ENCODE data around the gene SNX20.

SNX20 gene

DNA sequence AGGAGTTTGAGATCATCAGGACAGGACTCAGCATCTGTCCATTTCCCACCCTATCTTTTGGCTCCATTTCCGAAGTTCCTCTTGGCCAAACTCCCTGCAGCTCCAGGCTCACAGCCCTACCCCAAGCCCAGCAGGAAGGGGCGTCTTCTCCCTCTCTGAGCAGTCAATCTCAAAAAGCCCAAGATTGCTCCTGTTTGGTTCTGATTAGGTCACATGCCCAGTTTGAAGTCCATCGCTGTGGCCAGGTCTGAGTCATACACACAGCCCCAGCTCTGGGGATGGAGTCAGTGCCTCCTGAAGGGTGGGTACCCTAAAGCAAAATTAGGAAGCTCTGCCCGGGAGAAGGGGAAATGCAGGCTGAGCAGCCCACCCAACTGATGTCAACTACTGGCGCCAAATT, 23.9 kb downstream of the SNX20 start:
- no peak for DNase-seq (ENCODE audit: low spot score)

DNA sequence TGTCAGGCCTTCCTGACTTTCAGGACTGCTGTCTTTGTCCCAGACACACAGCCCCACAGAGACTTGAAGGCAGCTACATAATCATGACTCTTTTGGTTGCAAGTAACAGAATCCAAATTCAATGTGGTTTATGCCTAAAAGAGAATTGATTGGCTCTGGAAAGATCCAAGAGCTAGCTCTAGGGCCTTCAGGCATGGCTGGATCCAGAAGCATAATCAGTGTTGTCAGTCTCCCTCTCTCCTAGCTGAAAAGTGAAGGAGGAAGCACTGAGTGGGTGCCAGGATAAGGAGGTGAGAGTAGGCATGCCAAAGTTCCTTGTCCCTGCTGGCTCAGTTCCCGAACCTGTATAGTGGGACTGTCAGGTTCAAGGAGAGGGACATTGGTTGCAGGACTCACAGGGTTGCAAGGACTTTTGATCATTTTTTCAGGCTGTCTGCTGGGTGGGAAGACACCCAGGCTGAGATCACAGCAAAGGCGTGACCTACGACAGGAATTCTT, 25.5 kb downstream of the SNX20 start:
- no peak for DNase-seq (ENCODE audit: low spot score)

DNA sequence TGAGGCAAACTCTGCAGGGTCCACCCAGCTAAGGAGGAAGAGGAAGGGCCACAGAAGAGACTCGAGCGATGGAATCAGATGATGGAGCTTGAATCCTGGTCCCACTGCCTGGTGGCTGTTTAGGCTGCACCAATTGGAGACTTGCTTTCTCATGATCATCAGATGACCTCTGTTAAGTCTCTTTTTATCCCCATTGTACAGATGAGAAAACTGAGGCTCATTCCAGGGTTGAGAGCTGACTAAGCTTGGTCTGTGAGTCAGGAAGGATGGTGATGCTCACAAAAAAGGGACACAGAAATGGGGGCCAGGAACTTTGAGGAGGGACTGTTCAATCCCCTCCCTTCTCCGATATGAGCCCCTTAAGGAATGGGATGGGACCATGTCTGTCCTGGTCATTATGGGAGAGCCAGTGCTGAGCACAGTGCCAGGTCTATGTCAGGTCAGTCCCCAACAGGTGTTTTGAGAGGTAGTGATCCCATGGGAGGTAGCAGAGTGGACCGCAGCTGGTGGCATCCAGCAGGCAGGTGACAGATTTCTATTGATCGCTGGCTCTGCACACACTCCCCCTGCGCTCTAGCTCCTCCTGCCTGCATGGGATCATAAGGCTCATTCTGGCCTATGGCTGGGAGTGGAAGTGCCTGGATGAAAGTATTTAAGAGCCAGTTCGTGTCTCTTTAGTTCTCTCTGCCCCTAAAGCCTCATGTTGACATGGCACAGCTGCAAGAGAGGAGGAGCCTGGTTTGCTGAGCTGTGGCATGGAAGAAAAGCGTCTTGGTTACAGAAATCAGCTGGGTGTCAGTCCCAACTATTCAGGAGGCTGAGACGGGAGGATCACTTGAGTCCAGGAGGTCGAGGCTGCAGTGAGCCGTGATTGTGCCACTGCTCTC, 27.2 kb downstream of the SNX20 start:
- no peak for DNase-seq (ENCODE audit: low spot score)

DNA sequence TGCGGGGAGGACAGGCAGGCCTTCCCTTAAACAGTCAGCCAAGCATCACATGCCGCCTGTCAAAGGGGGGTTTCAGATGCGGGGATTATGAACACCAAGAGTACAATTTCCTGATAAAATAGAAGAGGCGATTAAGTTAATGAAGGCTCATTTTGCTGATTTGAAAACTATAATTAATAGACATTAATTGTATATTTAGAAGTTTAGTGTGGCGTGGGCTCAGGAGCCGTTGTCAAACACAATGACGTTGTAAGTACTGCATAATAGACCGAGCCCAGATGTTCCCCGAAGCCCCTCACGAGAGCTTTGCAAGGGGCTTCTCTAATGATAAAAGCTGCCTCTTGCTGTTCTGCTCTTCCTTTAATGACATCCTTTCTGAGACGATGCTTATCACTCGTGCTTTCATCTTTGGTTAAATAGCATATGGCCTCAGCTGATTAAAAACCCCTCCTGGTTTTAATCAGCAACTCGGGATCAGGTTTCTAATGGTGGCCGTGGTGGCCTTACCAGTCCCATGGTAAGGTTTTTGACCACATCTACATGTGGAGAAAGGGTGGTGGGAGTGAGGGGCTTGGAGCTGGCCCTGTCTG, 28.2 kb downstream of the SNX20 start:
- no peak for DNase-seq (ENCODE audit: low spot score)

DNA sequence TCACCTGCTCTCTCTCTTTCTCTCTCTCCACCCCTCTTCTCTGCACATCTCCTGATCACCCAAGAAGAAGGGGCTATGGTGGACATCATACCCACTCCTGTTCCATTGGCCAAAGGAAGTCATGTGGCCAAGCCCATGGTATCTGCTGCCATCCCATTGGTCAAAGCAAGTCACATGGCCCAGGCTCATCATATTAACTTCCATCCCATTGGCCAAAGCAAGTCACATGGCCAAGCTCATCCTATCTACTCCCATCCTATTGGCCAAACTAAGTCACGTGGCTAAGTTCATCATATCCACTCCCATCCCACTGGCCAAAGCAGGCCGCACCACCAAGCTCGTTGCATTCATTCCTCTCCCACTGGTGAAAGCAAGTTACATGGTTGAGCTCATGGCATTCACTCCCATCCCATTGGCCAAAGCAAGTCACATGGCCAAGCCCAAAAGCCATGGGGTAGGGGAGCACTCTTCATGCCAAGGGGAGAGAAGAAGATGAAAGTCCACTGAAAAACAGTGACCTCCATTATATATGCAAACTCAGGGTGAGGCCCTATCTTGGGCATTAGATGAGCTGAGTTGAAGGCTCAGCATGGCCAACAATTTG, 29.2 kb downstream of the SNX20 start:
- DNase-seq (ENCODE audit: low spot score) = no peak

DNA sequence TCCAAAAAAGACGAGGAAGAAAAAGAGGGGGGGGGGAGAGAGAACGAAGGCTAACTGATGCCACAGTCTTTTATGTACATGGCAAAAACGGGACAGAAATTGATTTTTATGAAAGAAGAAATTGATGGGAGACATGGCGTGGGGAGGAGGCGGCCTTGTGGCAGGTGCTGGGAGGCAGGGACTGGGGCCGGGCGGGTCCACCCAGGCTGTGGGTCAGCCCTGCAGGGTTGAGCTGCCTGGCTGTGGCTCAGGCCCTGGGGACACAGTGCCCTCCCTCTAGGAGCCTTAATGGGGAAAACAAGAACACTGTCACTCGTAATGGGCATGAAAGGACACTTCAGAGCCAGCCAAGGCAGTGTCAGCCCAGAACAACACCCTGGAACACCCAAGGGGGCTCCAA, 34.8 kb downstream of the SNX20 start:
- no peak for DNase-seq (ENCODE audit: low spot score)

DNA sequence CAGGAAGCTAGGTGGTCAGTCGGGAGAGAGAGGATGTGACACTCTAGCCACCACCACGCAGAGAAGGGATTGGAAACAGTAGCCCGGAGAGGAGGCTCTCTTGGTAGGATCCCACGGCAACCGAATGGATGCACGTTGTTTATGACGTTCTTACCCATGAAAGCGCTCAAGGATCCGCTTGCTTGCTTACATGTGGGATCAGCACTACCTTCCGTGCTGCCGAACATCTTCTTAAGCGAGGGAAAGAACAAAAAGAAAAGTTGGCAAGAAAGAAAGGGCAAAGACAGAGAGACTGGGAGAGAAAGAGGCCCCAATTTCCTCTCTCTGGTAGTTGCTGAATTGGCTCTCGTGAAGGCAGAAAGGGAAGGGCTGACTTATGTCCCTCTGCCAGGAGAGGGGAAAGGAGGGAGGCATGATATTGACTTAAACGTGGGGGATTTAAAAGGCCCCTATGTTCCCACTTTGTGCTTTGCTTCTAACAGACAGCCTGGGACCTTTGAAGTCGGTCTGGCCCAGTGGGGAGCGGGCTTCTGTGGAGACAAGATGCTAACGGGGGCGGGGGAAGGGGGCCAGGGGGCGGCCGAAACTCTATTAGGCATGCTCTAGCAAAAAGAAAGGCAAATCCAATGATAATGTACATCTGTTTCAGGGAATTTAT, 35.4 kb downstream of the SNX20 start:
- DNase-seq (ENCODE audit: low spot score) = no peak

DNA sequence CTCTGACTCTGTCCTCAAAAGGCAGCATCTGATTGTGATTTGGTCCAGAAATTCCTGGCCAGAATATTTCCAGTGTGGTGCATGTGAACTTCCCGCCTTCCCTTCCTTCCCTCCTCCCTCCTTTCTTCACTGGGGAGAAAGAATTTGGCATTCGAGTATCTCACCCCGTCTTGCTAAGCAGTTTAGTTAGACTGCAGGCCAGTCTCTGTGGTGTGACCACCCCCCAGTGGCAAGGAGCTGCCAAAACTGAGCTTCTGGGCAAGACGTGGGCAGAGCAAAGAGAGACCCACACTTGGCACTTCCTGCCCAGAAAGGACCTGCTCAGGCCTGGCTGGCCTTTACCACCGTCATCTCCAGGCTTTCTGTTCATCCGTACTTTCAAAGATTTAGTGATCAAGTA, 36.4 kb downstream of the SNX20 start:
- DNase-seq (ENCODE audit: low spot score) = no peak

DNA sequence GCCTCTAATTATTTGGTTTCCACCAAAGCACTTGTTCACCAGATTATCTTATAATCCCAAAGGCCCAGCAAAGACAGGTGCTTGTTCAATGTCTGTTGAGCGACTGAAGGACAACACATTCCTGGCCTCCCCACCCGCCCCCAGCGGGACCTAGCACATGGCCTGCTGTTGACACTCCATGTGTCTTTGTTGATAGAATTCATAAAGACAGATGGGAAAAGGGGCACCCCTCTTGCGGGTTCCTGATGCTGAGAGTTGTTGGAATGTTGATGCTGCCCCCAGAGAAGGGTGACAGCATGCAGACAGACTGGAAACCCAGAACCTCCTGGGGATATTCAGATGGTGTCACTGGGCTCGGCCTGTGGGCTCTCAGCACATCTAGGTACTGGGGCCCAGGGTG, 36.9 kb downstream of the SNX20 start:
- DNase-seq (ENCODE audit: low spot score) = no peak

DNA sequence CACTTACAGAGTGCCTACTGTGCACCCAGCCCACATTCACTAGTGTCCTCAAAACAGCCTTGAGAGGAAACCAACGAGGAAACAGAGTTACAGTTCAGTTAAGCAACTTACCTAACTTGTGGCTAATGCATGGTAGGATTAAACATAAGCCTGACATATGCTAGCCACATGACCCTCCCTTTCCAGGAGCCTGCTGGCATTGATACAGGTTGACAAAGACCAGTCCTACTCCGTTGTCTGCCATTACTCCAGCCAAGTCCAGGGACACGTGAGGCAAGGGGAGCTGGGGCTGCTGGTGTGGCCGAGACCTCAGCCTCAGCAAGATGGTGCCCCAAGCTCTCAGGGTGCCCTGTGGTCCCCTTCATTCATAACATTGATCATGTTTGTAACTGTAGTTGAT, 37.9 kb downstream of the SNX20 start:
- no peak for DNase-seq (ENCODE audit: low spot score)

DNA sequence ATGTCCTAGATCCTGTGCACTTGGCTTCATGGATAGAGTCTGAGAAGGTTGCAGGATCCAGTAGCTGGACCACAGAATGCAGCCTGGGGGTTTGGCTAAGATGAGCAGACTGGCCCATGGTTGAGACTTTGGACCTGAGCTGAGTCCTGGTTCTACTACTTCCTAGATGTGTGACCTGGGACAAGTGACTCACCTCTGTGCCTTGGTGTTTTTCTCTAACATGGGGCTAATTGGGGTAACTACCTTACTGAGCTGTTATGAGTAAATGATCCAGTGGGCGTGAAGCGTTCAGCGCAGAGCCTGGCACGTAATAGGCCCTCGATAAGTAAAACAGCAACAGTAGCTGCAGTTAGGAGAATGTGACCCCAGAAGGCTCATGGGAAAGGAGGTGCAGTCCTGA, 38.8 kb downstream of the SNX20 start:
- no peak for DNase-seq (ENCODE audit: low spot score)

DNA sequence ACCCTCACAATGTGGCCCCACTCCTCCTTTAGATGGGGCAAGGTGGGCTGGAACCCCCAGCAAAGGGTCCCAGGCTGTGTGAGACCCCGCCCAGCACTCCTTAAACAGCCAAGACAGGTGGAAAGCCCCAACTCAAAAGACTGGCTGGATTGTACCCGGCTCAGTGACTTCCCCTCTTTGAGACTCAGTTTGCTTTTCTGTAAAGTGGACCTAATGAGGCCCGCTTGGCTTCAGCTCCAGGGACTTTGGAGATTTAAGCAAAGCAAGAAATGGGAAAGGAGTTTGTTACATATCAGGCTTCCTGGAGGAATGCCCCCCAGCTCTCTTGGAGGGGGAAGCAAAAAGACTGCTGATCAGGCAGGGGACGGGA, 39.3 kb downstream of the SNX20 start:
- no peak for DNase-seq (ENCODE audit: low spot score)

DNA sequence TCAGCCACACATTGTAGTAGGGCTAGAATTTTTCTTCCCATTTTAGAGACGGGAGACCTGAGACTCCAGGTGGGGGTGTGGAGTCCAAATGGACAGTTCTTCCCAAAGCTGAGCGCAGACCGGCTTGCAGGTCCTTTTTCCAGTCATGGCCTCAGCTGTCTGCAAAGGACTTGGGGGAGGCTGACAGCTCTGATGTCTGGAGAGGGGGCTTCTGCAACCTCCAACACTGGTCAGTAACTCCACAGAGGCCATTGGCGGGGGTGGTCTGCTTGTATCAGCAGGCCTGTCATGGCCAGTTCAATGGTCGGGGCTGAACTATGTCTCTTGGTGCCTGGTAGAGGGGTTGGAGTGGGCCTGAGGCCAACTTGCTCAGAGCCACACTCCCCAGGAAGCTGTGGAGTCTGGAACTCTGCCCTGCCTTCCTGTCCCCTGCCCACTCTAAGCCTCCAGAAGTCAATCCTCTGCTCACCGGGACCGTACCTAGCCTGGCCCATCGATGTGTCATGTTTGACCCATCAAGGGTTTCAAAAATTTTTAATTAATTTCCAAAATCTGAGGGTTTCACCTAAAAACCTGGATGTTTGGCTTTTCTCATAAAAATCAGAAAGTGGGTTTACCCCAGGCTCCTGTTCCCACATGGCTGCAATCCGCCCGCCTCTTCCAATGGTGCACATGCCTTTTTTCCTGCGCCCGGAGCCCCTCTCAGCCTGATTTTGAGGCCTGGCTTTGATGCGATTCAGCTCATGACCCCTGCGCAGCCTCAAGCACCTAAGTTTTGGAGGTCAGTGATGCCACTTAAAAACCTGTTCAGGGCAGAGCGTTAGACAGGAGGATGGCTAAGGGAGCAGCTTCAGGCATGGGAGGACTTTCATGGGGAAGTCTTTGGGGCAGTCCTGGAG, 39.9 kb downstream of the SNX20 start:
- no peak for DNase-seq (ENCODE audit: low spot score)

DNA sequence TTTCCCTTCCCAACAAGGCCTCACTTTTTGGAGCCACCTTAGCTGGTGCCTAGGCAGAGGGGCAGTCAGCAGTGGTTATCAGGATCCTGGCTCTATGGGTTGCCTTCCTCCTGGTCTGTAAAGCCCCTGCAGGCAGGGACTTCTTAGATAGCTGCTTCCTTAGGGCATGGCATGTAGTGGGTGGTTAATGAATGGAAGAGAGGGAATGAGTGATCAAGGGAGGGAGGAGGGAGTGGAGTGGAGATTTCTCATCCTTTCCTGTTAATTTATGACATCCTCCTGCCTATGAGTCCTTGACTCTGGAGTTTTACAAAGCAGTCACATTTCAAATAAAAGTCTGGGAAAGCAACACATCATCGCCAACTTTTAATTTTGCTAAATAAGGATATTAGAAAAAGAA, 40.7 kb downstream of the SNX20 start:
- no peak for DNase-seq (ENCODE audit: low spot score)

DNA sequence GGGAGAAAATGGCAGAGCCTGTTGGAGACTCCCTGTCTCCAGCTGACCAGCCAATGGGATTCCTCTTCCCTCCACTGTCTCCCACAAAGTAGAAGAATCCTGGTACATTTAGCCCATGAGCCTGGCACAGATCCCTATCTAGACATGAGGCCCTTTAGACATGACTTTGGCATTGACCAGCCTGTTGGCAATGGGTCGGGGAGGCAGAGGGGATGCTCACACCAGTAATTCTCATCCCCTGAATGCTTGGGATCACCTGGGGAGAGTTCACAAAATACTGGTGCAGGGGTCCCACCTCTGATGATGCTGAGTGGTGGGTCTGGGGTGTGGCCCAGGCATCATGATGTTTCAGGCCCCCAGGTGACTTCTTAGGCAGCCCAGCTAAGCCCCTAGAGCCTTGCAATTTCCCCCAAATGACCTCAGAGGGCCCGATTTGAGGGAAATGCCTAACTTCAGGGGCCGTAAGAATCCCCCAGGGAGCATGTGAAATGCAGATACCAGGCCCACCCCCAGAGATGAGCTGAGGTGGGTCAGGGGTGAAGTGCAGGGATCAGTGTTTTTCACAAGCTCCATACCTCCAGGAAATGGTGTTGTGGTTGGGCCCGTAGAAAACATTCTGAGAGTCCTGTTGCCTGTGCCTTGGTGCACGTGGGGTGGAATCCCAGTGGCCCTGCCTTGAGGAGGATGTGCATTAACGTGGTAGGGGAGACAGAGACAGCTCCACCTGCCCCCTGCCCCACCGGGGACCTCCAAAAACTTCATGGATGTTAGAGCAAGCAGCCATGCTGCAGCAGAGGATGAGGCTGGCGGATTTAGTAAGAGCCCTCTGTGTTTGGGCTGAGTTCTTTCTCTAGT, 42.1 kb downstream of the SNX20 start:
- DNase-seq (ENCODE audit: low spot score) = no peak

DNA sequence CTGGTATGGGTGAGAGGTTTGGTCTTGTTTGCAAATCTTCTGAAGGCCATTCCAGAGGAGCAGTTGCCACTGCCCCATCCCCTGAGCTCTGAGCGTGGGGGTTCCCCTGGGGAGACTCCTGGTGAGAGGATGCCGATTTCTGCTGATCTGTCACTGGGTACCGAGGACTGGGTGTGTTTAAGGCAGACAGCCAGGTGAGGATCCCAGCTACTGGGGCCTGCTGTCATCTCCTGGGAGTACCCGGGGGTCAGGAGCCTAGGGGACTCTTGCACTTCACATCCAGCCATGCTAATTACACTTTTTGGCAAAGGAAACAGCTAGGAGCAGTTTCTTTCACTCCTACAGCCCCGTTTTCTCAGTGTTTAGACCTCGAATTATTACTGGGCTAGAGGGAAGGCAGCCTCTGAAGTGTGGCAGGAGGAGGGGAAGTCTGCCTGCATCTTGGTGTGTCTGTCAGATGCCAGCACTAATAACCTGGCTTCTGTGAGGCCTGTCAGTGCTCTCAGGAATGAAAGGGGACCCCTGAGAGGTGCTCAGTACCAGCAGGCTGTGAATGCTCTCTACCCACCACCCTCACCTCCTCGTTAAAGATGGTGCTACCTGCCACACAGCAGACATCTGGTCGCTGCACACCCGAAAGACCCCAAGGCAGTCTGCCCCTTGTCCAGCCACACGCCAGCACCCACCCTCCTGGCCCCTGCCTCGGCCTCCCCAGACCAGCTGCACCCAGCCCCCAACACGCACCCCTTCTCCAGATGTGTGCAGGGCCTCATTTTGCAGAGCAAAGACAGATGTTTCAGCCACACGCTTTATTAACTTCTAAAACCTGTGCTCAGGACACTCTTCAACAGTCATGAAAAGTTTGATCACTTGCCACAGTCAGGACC, 43.2 kb downstream of the SNX20 start:
- DNase-seq (ENCODE audit: low spot score) = no peak

DNA sequence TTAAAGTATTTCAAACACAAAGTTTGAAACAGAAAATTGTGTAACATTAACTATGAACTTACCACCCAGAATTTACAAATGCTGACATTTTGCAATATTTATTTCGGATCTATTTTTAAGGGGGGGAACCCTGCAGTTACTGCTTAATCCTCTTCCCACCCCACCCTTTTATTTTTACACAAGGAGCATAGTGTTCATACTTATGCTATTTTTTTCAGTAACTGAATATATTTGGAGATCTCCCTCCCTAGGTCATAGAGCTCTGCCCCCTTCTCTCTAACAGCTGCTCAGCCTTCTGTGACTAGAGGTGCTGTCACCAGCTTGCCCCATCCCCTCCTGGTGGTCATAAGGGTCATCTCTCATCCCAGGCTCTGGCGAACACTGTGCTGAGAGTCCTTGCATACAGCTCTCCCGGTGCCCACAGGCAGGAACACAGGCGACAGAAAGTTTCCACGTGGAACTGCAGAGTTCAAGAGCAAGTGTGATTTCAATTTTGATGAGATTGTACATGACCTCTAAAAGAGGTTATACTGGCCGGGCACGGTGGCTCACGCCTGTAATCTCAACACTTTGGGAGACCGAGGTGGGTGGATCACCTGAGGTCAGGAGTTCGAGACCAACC, 44.2 kb downstream of the SNX20 start:
- no peak for DNase-seq (ENCODE audit: low spot score)

DNA sequence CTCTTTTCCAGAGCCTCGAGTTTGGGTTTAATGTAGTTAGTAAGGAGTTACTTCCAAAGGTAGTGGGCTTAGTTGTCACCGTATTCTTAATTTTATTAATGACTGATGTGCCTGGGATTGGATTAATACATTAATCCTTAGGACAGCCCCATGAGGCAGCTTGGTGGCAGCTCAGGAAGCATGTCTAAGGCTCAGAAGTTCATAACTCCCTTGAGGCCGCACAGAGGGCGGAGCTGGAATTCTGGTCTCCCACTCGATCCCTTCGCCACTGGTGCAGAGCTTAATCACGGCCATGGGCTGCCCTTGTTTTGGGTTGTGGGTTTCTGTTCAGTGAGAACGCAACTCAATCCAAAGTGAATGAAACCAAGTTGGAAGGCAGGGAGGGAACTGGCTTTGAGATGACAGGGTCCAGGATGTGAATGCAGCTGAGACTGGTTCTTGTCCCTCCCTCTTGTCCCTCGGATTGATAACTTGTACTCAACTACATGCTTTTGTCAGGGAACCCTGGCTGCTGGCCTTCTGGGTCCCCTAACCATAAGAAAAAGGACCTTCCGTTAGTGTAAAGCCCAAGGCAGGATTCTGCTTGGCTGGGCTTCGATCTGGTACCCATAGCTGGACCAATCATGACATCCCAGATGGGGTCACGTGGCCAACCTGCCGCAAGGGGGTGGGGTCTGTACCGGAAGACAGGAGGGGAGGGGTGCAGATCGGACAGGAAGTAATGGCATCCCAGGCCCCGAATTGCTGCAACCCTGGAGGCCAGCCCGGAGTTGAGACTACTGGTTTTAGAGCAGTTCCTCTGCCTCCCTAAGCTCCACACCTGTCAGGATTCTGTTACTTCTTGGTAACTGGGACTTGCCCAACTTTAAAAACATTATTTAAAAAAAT, 45.4 kb downstream of the SNX20 start:
- DNase-seq (ENCODE audit: low spot score) = no peak

All from HuH-7.5 (cell line).